Measurements from ENCODE around the gene ARPC1A.
"Not testable (repeated sequence)": the region's sequence is repeated elsewhere in the genome, so short reads cannot be mapped to it uniquely, and the experiment has no call there.

Gene ARPC1A

DNA sequence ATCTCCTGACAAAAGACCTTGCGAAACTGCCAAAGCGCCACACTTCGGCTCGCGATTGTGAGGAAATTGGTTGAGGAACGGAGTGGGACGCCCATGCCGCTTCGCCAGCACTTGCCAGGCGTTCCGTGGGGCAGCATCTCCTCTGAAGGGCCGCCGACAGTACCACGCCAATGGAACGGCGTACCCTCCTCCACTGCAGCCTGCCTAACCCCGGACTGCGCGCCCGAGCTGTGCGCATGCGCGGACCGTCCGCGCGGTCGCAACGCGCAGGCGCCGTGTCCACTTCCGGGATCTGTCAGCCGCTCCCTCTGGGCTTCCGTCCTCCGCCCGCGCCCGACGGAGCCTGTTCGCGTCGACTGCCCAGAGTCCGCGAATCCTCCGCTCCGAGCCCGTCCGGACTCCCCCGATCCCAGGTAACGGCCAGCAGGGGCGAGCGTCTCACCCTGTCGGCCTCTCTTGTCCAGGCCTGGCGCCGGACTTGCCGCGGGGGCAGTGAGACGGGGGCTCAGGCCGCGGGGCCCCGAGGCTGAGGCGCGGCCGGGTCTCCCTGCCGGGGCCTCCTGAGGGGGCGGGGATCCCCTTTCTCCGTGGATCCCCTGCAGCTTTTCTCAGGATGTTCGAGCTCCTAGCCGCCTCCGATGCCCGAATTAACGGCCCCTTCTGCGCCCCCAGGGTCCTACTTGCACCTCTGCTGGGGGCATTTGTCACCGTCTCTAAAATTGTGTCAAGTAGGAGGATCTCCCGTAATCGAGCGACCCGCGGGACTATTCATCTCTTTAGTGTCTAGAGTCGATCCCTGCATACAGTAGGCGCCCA is at the start of gene ARPC1A:
Gene ARPC1A, plus strand, starts transcription at position 307 of the 816 bp plus-strand sequence. CDS start 7,456 bp downstream, outside the sequence.
- peak; percentile 70 to 82 for DNase-seq (ENCODE audit: low read depth in 2 of 2, low spot score in 1 of 2)

DNA sequence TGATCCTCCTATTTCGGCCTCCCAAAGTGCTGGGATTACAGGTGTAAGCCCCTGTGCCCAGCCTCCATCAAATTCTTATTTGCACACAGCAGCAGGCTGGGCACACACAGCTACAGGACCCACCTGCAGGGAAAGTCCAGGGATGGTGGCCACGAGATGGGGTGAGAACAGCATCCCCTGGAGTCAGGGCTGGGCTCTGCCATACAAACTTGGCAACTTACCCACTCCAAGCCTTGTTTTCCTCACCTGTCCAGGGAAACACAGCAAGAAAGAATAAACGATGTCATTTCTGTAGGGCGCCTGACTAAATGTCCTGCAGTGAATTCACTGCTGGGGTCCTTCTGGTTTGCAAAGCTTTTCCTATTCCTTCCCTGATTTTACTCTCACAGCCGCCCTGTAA is 47.5 kb upstream of the ARPC1A start:
- DNase-seq (ENCODE audit: low read depth in 2 of 2, low spot score in 1 of 2) = no peak

DNA sequence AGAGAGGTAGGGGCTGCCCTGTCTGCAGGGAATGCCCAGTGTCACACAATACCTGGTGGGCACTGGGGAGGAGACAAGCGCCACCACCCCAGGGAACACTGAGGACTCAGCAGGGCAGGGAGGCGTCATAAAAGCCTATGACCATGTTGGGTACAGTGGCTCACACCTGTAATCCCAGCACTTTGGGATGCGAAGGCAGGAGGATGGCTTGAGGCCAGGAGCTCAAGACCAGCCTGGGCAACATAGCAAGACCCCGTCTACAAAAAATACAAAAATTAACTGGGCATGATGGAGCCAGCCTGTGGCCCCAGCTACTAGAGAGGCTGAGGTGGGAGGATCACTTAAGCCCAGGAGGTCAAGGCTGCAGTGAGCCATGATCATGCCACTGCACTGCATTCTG is 41.5 kb upstream of the ARPC1A start:
- not testable (repeated sequence) for DNase-seq (ENCODE audit: low read depth in 2 of 2, low spot score in 1 of 2)

DNA sequence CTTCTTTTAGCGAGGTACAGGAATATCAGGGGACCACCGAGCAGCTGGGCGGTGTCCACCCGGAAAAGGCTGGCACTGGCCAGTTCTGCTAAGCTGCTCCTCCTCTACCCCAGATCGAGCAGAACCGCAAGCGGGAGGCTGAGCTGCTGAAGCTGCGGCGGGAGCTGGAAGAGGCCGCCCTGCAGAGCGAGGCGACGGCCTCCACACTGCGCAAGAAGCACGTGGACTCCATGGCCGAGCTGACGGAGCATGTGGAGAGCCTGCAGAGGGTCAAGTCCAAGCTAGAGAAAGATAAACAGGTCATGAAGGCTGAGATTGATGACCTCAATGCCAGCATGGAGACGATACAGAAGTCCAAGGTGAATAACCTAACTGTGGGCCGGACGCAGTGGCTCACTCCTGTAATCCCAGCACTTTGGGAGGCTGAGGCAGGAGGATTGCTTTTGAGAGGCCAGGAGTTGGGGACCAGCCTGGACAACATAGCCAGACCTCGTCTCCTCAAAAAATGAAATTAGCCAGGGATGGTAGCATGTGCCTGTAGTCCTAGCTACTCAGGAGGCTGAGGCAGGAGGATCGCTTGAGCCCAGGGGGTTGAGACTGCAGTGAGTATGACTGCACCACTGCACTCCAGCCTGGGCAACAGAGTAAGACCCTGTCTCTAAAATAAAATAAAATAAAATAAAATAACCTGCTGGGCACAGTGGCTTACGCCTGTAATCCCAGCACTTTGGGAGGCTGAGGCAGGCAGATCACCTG is 37.7 kb upstream of the ARPC1A start:
- DNase-seq (ENCODE audit: low read depth in 2 of 2, low spot score in 1 of 2) = no peak

DNA sequence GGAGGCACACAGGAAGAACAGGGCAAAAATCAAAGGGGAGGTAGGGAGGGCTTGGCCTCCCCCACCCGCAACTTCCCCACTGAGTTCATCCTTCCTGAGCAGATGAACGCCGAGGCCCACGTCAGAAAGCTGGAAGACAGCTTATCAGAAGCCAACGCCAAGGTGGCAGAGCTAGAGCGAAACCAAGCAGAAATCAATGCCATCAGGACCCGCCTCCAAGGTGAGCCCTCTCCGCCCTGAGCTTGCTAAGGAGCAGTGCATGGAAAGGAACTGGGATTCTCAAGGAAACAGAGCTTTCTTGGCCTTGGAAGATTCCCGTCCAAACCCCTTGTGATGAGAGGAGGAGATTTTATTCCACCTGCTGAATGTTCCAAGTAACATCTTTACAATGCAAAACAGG is 36.5 kb upstream of the ARPC1A start:
- no peak for DNase-seq (ENCODE audit: low read depth in 2 of 2, low spot score in 1 of 2)

DNA sequence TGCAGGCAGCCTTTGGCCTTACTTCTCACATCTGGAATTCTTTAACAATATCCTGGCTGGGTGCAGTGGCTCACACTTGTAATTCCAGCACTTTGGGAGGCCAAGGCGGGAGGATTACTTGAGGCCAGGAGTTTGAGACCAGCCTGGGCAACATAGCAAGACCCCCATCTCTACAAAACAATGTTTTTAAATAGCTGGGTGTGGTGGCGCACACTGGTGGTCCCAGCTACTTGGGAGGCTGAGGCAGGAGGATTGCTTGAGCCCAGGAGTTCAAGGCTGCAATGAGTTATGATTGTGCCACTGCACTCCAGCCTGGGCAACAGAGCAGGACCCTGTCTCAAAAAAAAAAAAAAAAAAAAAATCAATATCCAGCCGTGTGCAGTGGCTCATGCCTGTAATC is 35.5 kb upstream of the ARPC1A start:
- not testable (repeated sequence) for DNase-seq (ENCODE audit: low read depth in 2 of 2, low spot score in 1 of 2)

DNA sequence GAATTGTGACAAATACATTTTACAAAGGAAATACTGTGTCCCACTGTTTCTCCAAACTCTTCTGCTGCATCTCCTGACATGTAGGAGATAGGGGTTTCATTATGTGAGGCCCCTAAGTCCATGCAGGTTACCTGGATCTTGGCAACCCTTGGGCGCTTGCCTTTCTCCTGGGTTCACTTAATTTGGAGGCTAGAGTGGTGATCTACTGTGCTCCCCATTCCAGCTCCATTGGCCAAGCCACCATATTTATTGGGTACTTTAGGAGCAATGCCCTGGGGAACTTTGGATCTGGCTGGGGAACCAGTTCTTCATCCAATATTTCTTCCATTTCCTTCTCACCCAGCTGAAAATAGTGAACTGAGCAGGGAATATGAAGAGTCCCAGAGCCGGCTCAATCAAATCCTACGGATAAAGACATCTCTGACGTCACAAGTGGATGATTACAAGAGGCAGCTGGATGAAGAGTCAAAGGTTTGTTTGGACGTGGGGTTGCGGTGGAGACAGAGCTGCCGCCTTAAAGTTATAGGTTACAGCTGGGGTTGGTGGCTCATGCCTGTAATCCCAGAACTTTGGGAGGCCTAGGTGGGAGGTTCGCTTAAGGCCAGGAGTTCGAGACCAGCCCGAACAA is 34.6 kb upstream of the ARPC1A start:
- no peak for DNase-seq (ENCODE audit: low read depth in 2 of 2, low spot score in 1 of 2)

DNA sequence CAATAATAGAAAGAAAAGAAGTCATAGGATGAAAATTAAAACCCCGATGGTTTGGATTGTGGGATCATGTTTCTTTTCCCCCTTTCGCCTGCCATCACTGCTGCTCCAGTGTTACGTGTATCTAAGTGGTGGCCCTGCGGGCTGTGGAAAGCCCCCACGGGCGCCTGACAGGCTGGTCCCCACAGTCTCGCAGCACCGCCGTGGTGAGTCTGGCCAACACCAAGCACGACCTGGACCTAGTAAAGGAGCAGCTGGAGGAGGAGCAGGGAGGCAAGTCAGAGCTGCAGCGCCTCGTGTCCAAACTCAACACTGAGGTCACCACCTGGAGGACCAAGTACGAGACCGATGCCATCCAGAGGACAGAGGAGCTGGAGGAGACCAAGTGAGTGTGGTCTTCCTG is 33.6 kb upstream of the ARPC1A start:
- no peak for DNase-seq (ENCODE audit: low read depth in 2 of 2, low spot score in 1 of 2)

DNA sequence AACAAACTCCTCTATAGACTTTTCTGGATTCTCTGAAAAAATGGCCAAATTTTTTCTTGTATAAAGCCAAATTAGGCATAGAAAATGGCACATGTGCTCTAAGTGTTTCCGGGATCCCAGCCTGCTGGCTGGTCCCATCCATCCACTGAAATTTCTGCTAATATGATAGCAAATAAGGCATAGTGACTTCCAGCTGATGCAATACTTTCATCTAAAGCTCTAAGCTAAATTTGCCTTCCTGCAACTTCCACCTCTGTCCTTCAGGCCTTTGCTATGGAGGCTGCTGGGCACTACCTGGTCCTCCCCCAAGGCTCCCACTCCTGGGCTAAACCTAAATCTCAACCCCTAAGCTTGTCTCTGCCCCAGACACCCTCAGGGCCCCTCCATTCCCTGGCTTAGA is 32.5 kb upstream of the ARPC1A start:
- no peak for DNase-seq (ENCODE audit: low read depth in 2 of 2, low spot score in 1 of 2)

DNA sequence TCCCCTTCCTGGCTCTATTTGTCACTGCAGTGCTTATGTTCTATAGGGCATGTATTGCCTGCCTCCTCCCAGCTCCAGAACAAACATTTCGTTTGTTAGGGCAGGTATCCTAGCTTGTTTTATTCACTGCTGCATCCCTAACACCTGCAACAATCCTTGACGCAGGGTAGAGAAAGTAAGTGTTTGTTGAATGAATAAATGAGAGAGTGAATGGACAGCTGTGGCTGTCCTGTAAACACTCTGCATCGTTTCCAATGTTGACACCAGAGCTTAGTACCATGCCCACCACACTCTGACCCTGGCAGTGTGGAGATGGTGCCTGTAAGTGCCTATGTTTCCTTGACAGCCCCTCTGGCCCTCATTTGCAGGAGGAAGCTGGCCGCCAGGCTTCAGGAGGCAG is 32.0 kb upstream of the ARPC1A start:
- DNase-seq (ENCODE audit: low read depth in 2 of 2, low spot score in 1 of 2) = no peak

DNA sequence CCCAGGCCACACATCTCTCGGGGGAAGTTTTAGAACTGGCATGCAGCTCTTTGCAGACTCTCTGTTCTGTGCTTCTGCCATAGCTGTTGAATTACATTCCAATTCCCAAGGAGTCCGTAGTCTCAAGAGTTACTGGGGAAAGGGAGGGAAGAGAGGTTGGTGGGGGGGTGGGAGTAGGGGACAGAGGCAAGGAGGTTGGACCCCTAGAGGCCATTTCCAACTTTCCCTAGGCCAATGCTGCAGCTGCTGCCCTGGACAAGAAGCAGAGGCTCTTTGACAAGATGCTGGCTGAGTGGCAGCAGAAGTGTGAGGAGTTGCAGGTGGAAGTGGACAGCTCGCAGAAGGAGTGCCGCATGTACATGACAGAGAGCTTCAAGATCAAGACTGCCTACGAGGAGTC is 29.2 kb upstream of the ARPC1A start:
- no peak for DNase-seq (ENCODE audit: low read depth in 2 of 2, low spot score in 1 of 2)

DNA sequence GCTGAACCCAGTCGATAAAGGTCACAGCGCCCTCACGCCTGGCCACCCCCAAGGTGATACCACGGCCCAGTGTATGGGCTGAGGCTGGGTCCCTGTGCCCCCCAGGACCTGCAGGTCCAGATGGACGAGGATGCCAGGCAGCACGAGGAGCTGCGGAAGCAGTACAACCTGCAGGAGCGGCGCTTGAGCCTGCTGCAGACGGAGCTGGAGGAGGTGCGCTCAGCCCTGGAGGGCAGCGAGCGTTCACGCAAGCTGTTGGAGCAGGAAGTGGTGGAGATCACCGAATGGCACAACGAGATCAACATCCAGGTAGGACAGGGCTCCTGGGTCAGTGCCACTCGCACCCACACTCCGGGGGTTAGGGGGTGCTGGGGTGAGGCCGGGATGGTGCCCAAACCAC is 24.2 kb upstream of the ARPC1A start:
- no peak for DNase-seq (ENCODE audit: low read depth in 2 of 2, low spot score in 1 of 2)

DNA sequence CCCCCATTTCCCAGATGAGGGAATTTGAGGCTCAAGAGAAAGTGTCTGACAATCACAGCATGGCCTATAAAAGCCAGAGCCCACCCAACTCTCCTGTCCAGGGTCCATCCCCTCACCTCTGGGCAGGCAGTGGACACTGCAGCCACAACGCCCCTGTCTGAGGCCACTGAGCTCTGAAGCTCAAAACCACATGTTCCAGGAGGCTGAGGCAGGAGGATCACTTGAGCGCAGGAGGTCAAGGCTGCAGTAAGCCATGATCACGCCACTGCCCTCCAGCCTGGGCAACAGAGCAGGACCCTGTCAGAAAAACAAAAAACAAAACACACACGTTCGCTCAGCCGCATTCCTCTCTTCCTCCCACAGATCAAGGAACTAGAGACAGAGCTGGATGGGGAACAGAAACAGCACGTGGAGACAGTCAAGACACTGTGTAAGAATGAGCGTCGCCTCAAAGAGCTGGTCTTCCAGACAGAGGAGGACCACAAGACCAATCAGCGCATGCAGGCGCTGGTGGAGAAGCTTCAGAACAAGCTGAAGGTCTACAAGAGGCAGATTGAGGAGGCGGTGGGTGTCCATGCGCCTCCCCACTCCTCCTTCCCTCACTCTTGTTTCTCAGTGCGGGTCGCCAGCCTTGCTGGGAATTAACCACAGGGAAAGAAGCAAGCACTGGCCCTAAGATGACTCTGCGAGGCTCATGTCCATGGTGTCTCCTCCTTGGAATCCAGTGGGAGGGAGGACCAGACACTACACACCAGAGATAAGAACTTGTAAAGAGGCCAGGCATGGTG is 20.0 kb upstream of the ARPC1A start:
- no peak for DNase-seq (ENCODE audit: low read depth in 2 of 2, low spot score in 1 of 2)

DNA sequence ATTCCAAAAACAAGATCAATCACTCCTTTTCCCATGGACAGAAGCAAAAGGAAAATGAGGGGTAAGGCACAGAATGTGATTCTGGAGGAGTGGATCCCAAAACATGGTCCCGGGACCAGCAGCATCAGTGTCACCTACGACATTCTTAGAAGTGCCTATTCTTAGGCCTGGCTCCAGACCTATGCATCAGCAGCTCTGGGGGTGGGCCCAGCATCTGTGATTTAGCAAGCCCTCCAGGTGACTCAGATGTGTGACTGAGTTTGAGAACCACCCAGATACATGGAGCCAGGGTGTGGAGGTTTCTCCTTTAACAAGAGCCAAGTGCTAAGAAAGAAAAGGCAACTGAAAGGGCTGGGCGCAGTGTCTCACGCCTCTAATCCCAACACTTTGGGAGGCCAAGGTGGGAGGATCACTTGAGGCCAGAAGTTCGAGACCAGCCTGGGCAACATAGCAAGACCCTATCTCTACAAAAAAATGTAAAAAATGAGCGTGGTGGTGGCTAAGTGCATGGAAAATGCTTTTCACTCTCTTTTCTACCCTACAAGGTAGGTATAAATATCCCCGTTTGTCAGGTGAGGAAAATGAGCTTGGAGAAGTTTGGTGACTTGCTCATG is 17.1 kb upstream of the ARPC1A start:
- no peak for DNase-seq (ENCODE audit: low read depth in 2 of 2, low spot score in 1 of 2)

DNA sequence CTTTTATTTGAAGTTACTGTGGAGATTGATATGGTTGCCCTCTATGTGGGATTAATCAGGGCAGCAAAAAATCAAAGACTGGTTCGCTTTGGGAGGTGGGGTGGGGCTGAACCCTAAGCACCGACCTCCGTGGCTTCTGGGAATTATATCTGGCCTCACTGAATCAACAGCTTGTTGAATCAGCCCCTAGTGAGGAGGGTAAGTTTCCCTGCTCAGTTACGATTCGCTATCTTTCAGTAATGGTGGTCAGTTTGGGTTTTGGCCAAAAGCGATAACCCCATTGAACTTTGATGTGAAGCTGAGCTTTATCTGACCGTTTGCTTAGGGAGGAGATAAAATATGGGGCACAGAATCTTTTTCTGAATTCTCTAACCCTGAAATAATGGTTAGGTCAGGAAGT is 16.6 kb upstream of the ARPC1A start:
- DNase-seq (ENCODE audit: low read depth in 2 of 2, low spot score in 1 of 2) = no peak

DNA sequence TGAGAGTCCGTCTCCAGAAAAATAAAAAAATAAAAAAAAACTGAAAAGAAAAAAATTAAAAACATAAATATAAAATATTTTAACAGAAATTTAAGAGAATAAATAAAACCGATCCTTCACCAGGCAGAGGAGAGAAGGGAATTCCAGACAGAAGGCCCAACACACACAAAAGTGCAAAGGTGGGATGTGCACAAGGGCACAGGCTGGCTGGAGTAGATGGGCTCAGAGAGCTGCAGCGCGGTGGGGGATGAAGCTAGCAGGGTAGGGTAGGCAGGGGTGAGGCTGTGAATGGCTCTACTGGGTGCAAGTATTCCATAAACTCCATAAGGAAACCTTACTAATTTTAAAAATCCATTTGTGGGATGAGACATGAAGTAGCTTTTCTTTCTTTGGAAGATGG is 15.7 kb upstream of the ARPC1A start:
- no peak for DNase-seq (ENCODE audit: low read depth in 2 of 2, low spot score in 1 of 2)

DNA sequence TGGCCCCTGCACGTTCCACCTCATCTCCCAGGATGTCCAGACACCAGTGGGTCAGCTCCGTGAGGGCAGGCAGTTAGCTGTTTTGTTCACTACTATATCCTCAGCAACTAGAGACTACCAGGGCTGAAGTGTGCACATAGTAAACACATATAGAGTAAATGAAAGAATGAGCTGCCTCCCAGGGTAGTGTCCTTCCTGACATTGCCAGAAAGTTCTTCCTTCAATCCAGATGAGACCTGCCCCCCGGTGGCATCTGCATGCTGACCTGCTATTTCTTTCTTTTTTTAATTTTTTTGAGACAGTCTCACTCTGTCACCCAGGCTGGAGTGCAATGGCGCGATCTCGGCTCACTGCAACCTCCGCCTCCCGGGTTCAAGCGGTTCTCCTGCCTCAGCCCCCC is 14.0 kb upstream of the ARPC1A start:
- DNase-seq (ENCODE audit: low read depth in 2 of 2, low spot score in 1 of 2) = no peak

DNA sequence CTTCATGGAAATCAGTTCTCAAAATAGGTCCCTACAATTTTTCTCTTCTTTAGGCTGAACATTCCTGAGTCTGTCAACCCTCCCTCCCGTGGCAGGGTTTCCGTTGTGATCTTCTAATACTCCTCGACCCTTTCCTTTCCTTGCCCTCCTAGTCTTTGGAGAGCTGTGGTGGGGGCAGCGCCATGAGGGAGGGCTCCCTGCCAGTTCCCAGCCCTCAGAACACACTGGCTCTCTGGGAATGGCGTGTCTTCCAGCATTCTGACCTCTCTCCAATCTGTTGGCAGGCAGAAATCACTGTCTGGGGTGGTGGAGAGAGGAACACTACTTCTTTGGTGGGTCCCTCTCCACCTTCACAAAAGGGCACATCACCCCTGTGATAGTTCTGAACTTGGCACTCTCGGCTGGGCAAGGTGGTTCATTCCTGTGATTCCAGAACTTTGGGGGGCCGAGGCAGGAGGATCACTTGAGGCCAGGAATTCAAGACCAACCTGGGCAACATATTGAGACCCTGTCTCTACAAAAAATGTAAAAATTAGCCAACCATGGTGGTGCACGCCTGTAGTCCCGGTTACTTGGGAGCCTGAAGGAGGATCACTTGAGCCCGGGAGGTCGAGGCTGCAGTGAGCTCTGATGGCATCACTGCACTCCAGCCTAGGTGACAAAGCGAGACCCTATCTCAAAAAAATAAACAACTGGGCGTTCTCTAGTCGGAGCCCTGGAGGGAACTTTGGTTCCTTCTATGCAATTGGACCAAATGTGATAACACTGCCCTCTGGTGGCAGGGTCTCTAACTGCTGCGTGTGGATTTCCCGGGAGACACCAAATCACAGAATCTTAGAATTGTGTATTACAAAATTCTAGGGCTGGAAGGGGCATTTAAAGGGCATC is 13.1 kb upstream of the ARPC1A start:
- peak; percentile 47 to 64 for DNase-seq (ENCODE audit: low read depth in 2 of 2, low spot score in 1 of 2)

DNA sequence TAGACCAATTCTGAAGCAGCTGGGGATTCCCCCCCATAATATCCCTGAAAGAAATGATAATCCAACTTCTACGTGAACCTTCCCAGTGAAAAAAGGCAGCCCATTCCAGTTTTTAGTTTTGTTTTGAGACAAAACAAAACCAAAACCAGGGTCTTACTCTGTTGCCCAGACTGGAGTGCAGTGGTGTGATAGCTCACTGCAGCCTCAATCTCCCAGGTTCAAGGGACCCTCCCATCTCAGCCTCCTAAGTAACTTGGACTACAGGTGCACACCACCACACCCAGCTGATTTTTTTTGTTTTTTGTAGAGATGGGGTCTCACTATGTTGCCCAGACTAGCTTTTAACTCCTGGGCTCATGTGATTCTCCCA is 12.5 kb upstream of the ARPC1A start:
- DNase-seq (ENCODE audit: low read depth in 2 of 2, low spot score in 1 of 2) = no peak

DNA sequence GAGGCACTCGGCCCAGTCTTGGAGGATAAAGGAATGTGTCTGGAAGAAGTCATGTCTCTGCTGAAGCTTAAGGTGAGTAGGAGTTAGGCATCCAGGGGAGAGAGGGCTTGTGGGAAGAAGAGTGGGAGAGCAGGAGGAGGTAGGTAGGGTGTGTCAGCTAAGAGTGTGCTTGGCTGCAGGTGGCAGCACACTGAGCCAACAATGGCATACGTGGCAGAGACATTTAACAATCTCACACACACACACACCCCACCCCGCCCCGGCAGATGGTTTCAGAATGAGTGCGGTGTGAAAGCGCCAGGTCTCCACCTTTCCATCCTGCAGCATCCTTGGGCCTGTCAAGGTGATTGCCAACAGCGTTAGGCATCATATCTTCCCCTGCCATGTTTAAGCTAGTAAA is 11.2 kb upstream of the ARPC1A start:
- no peak for DNase-seq (ENCODE audit: low read depth in 2 of 2, low spot score in 1 of 2)
